H1 (cell line): ENCODE measurements around the gene SCN4A. TPM values are rescaled to one million over a fixed set of nuclear protein-coding genes. Genes with fewer than 3 reads are reported as not detected.

ENCODE experiments used
- BACH1 ChIP-seq: IDR thresholded peaks from 2 replicates; pipeline ENCODE4 v1.6.1; 2012; ENCODE audit warnings: low read length, improper control_type of control experiment
- CHD7 ChIP-seq: fragments of 300-600 bp; sonication (generic); IDR thresholded peaks from 2 replicates; pipeline ENCODE4 v1.7.1; 2012; ENCODE audit warnings: low read length, moderate library complexity, mild to moderate bottlenecking, inconsistent platforms; ENCODE audit not compliant: insufficient replicate concordance
- CTBP2 ChIP-seq: IDR thresholded peaks from 2 replicates; pipeline ENCODE4 v1.7.0; 2011; ENCODE audit warnings: borderline replicate concordance, mild to moderate bottlenecking, moderate library complexity, mixed read lengths, low read length; ENCODE audit not compliant: insufficient read depth, insufficient read length
- SAP30 ChIP-seq: fragments of 300-600 bp; sonication (generic); IDR thresholded peaks from 2 replicates; pipeline ENCODE4 v1.7.1; 2012; ENCODE audit warnings: low read length, moderate library complexity, mild to moderate bottlenecking, inconsistent platforms; ENCODE audit not compliant: insufficient read depth, insufficient replicate concordance
- TEAD4 ChIP-seq: IDR thresholded peaks from 2 replicates; pipeline ENCODE4 v1.6.1; 2012; ENCODE audit warnings: low read depth, low read length, inconsistent platforms, mixed read lengths
- polyA plus RNA-seq, 7 experiments: library from polyadenylated mRNA; depleted of rRNA in 3 of 7; stranded (reverse) in 5 of 7; unstranded in 2 of 7; fragments of >200 nt in 5 of 7; fragments of 200-250 nt in 2 of 7; gene quantifications; 1 replicate in 5 of 7; 2 replicates in 1 of 7; 4 replicates in 1 of 7; pipeline versions ENCODE4 v1.2.1 to v1.2.3, GENCODE V29; 2011 to 2013; ENCODE audit warnings: missing spikeins in 2 of 7, mixed read lengths in 2 of 7
- total RNA-seq: library from RNA; stranded (reverse); fragmentation: NEBNext Ultra II Directional; extraction: Animal tissue kit (Norgen Biotek cat#: 25700); gene quantifications from 2 replicates; pipeline ENCODE4 v1.2.1, GENCODE V29; 2021

Gene SCN4A
- total and polyA plus RNA-seq, 2 of the 8 experiments (the other 6 are each of a cell fraction or from before 2014, with no cell fraction given) = 5.0 to 8.5 TPM

GRCh38 chr17:63978272-63979200 is 5.8 kb upstream of the SCN4A start (continued):
- TF ChIP-seq CHD7 (no peak), SAP30 (no peak), TEAD4 (no peak), CTBP2 (no peak), BACH1 (no peak)
